ENCODE measurements around the gene KRT8.

- TF ChIP-seq CTCF (IDR thresholded peaks at IDR 0.05) = no peak
- no peak for TF ChIP-seq POLR2A (IDR thresholded peaks at IDR 0.05)
- no peak for TF ChIP-seq POLR2AphosphoS5 (IDR thresholded peaks at IDR 0.05)
- no peak for TF ChIP-seq EP300 (IDR thresholded peaks at IDR 0.05)
Observed at GRCh38 chr12:52900166-52900895, 4.5 kb downstream of the KRT8 start.

Measured in sigmoid colon (tissue), 4 donors.